Suprapubic skin (tissue), 4 donors: Measurements from ENCODE around the gene ITSN1.

ENCODE experiments used
- EP300 ChIP-seq: sonication (generic); formaldehyde crosslinking; IDR thresholded peaks from one replicate; pipeline ENCODE4 v1.6.1; 2017; ENCODE audit warnings: antibody characterized with exemption
- POLR2A ChIP-seq, 2 donors: fragments of 450-650 bp; IDR thresholded peaks; one replicate each; pipeline ENCODE4 v1.6.1; 2017; ENCODE audit warnings: antibody characterized with exemption in 2 of 2, mild to moderate bottlenecking in 2 of 2, moderate library complexity in 2 of 2
- POLR2AphosphoS5 ChIP-seq, 3 donors: sonication (generic); formaldehyde crosslinking; IDR thresholded peaks; one replicate each; pipeline ENCODE4 v1.6.1; 2017; ENCODE audit warnings: antibody characterized with exemption in 3 of 3
- TF ChIP-seq, protein P1 (sequence below), 2 donors: fragments of 200-600 bp in 1 of 2; fragments of 450-650 bp in 1 of 2; sonication (generic) in 1 of 2; IDR thresholded peaks; one replicate each; pipeline ENCODE4 v1.5.1; 2016 to 2019; ENCODE audit warnings: antibody characterized with exemption in 2 of 2, mild to moderate bottlenecking in 1 of 2, moderate library complexity in 1 of 2

DNA sequence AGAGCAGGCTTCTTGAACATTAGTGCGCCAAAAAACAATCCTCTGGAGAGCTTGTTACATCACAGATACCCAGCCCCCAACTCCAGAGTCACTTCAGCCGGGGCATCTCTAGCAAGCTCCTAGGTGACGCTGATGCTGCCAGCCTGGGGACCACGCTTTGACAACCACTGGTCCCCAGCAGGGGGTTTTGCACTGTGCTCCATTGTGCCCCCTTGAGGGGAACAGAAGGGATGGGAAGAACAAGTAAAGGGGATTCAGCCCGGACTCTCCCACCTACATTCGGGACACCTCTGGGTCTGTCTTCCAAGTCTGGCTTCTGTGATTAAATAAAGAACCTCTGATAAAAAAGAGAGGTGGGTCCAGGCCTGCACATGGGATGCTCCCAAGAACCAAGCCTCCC lies 212.9 kb downstream of the ITSN1 start:
- TF ChIP-seq, protein P1, sequence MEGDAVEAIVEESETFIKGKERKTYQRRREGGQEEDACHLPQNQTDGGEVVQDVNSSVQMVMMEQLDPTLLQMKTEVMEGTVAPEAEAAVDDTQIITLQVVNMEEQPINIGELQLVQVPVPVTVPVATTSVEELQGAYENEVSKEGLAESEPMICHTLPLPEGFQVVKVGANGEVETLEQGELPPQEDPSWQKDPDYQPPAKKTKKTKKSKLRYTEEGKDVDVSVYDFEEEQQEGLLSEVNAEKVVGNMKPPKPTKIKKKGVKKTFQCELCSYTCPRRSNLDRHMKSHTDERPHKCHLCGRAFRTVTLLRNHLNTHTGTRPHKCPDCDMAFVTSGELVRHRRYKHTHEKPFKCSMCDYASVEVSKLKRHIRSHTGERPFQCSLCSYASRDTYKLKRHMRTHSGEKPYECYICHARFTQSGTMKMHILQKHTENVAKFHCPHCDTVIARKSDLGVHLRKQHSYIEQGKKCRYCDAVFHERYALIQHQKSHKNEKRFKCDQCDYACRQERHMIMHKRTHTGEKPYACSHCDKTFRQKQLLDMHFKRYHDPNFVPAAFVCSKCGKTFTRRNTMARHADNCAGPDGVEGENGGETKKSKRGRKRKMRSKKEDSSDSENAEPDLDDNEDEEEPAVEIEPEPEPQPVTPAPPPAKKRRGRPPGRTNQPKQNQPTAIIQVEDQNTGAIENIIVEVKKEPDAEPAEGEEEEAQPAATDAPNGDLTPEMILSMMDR (IDR thresholded peaks at IDR 0.05), result no peak
- TF ChIP-seq POLR2A (IDR thresholded peaks at IDR 0.05) (no peak), POLR2AphosphoS5 (IDR thresholded peaks at IDR 0.05) (no peak), EP300 (no peak)
